Neural cell (in vitro differentiated cells): Measurements from ENCODE around the gene LMAN2. TPM values are rescaled to one million over a fixed set of nuclear protein-coding genes. Genes with fewer than 3 reads are reported as not detected.

Experiments
- polyA plus RNA-seq: library from polyadenylated mRNA; depleted of rRNA; stranded (reverse); fragments of >200 nt; gene quantifications from 2 replicates; pipeline ENCODE4 v1.2.3, GENCODE V29; 2014

LMAN2 gene
- polyA plus RNA-seq, 1 donor from 2014 or later = 155 TPM

Other genes starting within 250 kb of the LMAN2 start
- 12.8 and 15.0 TPM in 2 replicates for gene NSD1, start 217.9 kb downstream of the LMAN2 start, polyA plus RNA-seq
- 79.0 and 96.8 TPM in 2 replicates for gene RAB24, start 47.9 kb downstream of the LMAN2 start, polyA plus RNA-seq
- 133 and 163 TPM in 2 replicates for gene PRELID1, start 47.9 kb downstream of the LMAN2 start, polyA plus RNA-seq
- 6.8 and 9.3 TPM in 2 replicates for gene MXD3, start 39.8 kb downstream of the LMAN2 start, polyA plus RNA-seq
- gene RGS14, start 6.3 kb upstream of the LMAN2 start, polyA plus RNA-seq = 23.4 and 32.3 TPM in 2 replicates
- gene SLC34A1, start 32.8 kb upstream of the LMAN2 start, polyA plus RNA-seq = not detected in 2 replicates
- gene PFN3, start 49.0 kb upstream of the LMAN2 start, polyA plus RNA-seq = not detected in 2 replicates
- 1.4 and 7.8 TPM in 2 replicates for gene F12, start 57.9 kb upstream of the LMAN2 start, polyA plus RNA-seq
- 22.6 and 26.5 TPM in 2 replicates for gene GRK6, start 75.0 kb upstream of the LMAN2 start, polyA plus RNA-seq
- 44.1 and 46.6 TPM in 2 replicates for gene PRR7, start 95.1 kb upstream of the LMAN2 start, polyA plus RNA-seq
- 319 and 353 TPM in 2 replicates for gene DBN1, start 122.0 kb upstream of the LMAN2 start, polyA plus RNA-seq
- gene PDLIM7, start 145.9 kb upstream of the LMAN2 start, polyA plus RNA-seq = 21.0 and 45.4 TPM in 2 replicates
- 5.1 and 5.5 TPM in 2 replicates for gene DOK3, start 158.2 kb upstream of the LMAN2 start, polyA plus RNA-seq
- gene DDX41, start 165.3 kb upstream of the LMAN2 start, polyA plus RNA-seq = 113 and 212 TPM in 2 replicates
- gene FAM193B, start 202.9 kb upstream of the LMAN2 start, polyA plus RNA-seq = 79.2 and 97.3 TPM in 2 replicates
- gene TMED9, start 240.5 kb upstream of the LMAN2 start, polyA plus RNA-seq = 53.8 and 59.1 TPM in 2 replicates
- 60.2 and 66.1 TPM in 2 replicates for gene B4GALT7, start 248.5 kb upstream of the LMAN2 start, polyA plus RNA-seq